ENCODE results near the gene SPPL3.
"Not testable (repeated sequence)": the region's sequence is repeated elsewhere in the genome, so short reads cannot be mapped to it uniquely, and the experiment has no call there.

The SPPL3 gene

GRCh38 chr12:120813588-120814153 lies 90.5 kb downstream of the SPPL3 start:
- no peak for DNase-seq

DNA sequence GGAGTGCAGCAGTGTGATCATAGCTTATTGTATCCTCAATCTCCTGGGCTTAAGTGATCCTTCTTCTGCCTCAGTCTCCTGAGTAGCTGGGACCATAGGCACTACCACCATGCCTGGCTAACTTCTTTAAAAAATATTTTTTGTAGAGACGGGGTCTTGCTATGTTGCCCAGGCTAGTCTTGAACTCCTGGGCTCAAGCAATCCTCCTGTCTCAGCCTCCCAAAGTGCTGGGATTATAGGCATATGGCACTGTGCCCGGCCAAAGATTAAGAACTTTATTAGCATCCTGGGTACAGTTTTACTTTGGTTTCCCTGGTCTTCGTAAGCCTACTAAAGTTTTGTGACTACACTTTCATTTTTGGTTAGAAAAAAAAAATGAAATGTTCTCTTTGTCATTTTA lies 94.1 kb downstream of the SPPL3 start:
- DNase-seq, result no peak

GRCh38 chr12:120804428-120804827 lies 99.7 kb downstream of the SPPL3 start:
- DNase-seq, result no peak

GRCh38 chr12:120801146-120801545 lies 103.0 kb downstream of the SPPL3 start:
- DNase-seq, result no peak

GRCh38 chr12:120800665-120801064 lies 103.5 kb downstream of the SPPL3 start:
- DNase-seq, result no peak

GRCh38 chr12:120799243-120800045 lies 104.7 kb downstream of the SPPL3 start:
- no peak for DNase-seq

GRCh38 chr12:120798696-120799095 lies 105.5 kb downstream of the SPPL3 start:
- no peak for DNase-seq

DNA sequence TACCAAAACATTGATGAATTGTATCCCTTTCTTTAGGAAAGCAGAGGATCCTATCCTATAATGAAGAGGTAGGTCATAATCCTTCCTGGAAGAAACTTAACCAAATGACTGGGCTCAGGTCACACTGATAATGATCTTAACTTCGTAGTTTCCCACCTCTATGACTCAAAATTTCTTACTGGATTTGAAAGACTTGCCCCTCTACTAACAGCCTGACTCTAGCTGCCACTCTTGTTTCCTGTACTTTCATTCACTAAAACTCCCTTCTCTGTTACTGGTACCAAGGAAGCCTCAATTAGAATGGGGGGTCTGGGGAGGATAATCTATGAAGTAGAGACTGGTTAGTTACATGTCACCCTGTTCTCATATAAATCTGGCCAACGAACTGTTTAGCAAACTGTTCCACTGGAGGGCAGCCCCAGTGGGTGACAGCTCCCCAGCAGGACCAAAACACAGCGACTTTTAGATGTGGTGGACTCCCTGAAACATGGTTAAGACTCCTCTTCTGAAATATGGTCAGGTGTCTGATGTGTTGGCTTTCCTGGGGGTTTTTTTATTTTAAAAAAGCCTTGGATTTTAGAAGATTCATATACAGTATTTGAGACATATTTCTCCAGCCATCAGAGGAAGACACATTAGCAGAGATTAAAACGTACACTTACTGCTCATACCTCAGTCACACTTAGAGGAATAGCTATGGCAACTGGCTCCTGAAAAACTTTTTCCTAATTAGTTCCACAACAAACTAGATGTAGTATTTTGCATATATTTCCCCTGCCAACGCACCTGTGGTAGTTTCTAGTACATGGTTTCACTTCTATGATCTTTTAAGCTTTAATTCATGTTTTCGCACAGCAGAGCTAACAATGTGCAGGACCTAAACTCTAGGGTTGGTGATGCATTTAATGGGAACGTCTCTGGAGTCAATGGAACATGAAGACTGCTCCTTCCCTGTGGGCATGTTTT lies 106.2 kb downstream of the SPPL3 start:
- DNase-seq, result no peak

DNA sequence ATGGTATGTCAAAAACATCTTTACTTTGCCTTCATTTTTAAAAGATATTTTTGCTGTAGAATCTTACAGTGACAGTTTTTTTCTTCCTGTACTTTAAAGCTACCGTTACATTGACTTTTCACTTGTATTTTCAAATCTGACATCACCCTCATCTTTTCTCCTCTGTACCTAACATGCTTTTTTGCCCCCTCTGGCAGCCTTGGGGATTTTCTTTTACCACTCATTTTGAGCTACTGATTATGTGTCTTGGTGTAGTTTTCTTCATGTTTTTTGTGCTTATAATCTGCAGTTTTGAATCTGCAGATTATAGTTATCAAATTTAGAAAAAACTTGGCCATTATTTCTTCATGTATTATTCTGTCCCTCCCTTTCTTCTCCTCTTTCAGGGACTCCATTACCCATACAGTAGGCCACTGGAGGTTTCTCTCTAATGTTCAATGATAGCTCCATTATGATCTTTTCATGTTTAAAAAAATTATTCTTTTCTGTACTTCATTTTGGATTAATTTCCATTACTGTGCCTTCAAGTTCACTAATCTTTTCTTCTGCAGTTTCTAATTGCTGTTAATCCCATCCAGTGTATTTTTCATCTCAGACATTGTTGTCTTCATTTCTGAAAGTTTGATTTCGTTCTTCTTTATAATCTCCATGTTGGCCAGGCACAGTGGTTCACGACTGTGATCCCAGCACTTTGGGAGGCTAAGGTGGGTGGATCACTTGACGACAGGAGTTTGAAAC lies 108.5 kb downstream of the SPPL3 start:
- DNase-seq, result no peak

GRCh38 chr12:120793357-120793756 lies 110.8 kb downstream of the SPPL3 start:
- DNase-seq, result no peak

GRCh38 chr12:120792456-120792855 lies 111.7 kb downstream of the SPPL3 start:
- not testable (repeated sequence) for DNase-seq

DNA sequence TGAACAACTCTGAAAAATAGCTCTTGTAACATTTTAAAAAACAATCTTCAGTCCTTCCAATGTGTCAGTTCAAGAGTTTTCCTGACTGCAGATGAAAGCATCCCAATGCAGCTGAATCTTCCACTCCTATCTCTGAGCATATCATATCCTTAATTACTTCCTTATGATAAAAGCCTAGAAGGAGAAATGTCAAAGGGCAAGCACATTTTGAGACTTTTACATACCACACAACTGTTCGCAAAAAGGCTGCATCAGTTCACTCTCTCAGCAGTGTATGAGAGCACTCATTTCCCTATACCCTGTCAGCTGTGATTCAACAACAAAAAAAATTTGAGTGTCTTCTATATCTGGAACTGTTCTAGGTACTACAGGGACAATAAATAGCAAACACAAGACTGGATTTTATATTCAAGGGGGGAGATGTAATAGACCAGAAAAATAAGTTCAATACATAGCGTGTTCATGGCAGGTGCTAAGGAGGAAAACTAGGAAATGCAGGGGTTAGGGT lies 112.4 kb downstream of the SPPL3 start:
- DNase-seq, result no peak

- DNase-seq, result no peak
These were observed 114.0 kb downstream of the SPPL3 start for GRCh38 chr12:120790114-120790513.

- DNase-seq, result no peak
These were observed 116.3 kb downstream of the SPPL3 start for GRCh38 chr12:120787889-120788288.

DNA sequence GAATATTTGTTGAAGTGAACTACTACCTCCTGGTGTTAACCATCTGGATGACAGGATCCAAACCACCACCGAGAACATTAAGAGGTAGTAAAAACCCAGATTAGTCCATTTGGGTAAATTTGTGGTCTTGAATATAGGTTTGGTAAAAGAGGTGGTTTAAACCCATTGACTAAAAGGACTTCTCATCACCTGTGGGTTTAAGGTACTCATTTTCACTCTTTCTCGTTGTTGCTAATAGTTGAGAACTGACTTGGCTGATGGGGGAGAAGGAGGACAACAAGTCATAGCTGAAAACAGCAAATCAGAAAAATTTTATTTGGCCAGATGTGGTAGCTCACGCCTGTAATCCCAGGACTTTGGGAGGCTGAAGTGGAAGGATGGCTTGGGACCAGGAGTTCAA lies 119.4 kb downstream of the SPPL3 start:
- no peak for DNase-seq

DNA sequence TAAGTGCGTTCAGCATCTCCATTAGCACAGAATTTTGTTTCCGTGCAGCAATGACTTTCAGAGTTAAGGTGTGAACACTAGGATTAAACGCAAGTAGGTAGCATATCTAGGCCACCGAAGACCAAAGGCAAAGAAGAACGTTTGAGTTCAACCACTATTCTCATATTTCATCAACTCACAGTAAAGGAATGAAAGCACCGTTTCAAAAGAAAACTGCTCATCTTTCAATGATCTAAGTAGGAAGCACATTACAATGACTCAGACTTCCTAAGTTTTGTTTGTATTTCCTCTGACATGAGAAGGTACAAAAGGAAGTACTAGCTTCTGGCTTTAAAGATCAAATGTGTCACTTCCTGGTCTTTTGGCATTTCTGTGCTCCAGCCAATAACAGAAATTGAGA lies 121.0 kb downstream of the SPPL3 start:
- no peak for DNase-seq

GRCh38 chr12:120775862-120776552 lies 128.2 kb downstream of the SPPL3 start:
- DNase-seq, result no peak

GRCh38 chr12:120774169-120774916 lies 129.8 kb downstream of the SPPL3 start:
- no peak for DNase-seq

GRCh38 chr12:120771097-120771496 lies 133.1 kb downstream of the SPPL3 start:
- DNase-seq, result no peak

GRCh38 chr12:120767071-120768024 lies 136.8 kb downstream of the SPPL3 start:
- DNase-seq, result peak in 1 of 2 experiments; percentile 57
